EH (cell line): ENCODE data around the gene GNB1.
A peak's percentile ranks its signal among the peaks of the same experiment; 100 is the strongest.
"Not testable (repeated sequence)": the region's sequence is repeated elsewhere in the genome, so short reads cannot be mapped to it uniquely, and the experiment has no call there.

ENCODE experiments used
- DNase-seq: peaks from one replicate; pipeline ENCODE4 v3.0.0-alpha.2; 2015; ENCODE audit warnings: low read depth

Gene GNB1

GRCh38 chr1:1858382-1859086 is 32.4 kb downstream of the GNB1 start:
- DNase-seq, result peak; percentile 96

GRCh38 chr1:1857096-1857703 is 33.7 kb downstream of the GNB1 start:
- DNase-seq, result no peak

GRCh38 chr1:1856161-1856560 is 34.7 kb downstream of the GNB1 start:
- DNase-seq, result not testable (repeated sequence)

GRCh38 chr1:1853593-1854257 is 37.2 kb downstream of the GNB1 start:
- DNase-seq, result no peak

GRCh38 chr1:1852619-1853414 is 38.1 kb downstream of the GNB1 start:
- DNase-seq, result no peak

GRCh38 chr1:1847890-1848289 is 43.0 kb downstream of the GNB1 start:
- DNase-seq, result no peak

- DNase-seq, result no peak
Measured at GRCh38 chr1:1847061-1847850, 43.6 kb downstream of the GNB1 start.

GRCh38 chr1:1846386-1846918 is 44.4 kb downstream of the GNB1 start:
- DNase-seq, result no peak

- no peak for DNase-seq
Measured at GRCh38 chr1:1842360-1843146, 48.3 kb downstream of the GNB1 start.

GRCh38 chr1:1841575-1841995 is 49.3 kb downstream of the GNB1 start:
- peak; percentile 59 for DNase-seq

GRCh38 chr1:1839311-1839965 is 51.4 kb downstream of the GNB1 start:
- no peak for DNase-seq

GRCh38 chr1:1836119-1836518 is 54.8 kb downstream of the GNB1 start:
- no peak for DNase-seq

GRCh38 chr1:1835546-1835945 is 55.3 kb downstream of the GNB1 start:
- no peak for DNase-seq

GRCh38 chr1:1833916-1834325 is 57.0 kb downstream of the GNB1 start:
- DNase-seq, result no peak

GRCh38 chr1:1833456-1833855 is 57.4 kb downstream of the GNB1 start:
- no peak for DNase-seq

GRCh38 chr1:1832820-1833219 is 58.1 kb downstream of the GNB1 start:
- peak; percentile 26 for DNase-seq

- no peak for DNase-seq
Measured at GRCh38 chr1:1832166-1832565, 58.7 kb downstream of the GNB1 start.

GRCh38 chr1:1827089-1827848 is 63.6 kb downstream of the GNB1 start:
- peak; percentile 30 for DNase-seq
